ENCODE data around the gene DPH5.

DNA sequence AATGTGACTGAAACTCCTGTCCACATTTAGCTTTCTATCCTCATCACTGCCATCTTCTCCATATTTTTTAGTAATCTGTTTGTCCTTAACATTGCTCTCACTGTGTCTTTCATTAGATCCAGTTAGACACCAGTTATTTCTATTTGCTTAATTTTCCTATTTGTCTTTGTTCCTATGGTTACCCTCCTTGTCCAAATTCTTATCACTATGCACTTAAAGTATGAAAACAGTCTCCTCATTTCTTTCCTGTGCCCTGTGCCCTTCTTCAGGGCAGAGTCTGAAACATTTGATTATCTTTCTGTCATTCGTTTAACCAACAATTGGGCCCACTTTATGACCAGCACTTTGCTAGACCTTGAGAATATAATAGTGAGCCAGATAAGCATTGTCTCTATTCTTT lies 65.5 kb downstream of the DPH5 start:
- TF ChIP-seq FOXM1 (IDR thresholded peaks at IDR 0.05; ENCODE audit: borderline replicate concordance) (no peak), HDGF (IDR thresholded peaks at IDR 0.05; ENCODE audit: borderline replicate concordance) (no peak), ZNF384 (IDR thresholded peaks at IDR 0.05) (no peak), TARDBP (IDR thresholded peaks at IDR 0.05) (no peak), FOXA1 (IDR thresholded peaks at IDR 0.05) (no peak), NFRKB (IDR thresholded peaks at IDR 0.05) (no peak)
